Measurements from ENCODE around the gene HMX2.

HMX2 gene

DNA sequence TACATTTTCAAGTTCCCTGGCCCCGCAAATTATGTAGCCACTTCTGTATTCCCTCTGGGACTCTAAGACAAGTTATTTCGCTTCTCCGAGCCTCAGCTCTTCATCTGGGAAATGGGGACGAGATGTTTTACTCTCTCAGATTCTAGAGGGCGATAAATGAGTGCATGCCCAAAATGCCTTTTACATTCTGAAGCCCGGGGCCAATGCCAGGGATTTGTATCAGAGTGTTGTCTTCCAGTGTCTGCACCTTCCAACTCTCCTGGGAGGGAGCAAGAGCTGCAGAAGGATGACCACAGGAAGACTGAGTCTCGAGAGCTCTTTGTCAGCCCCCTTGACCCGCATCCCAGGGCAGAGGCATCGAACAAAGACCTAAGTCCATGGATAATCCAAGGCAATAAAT, 46.1 kb downstream of the HMX2 start:
- no peak for DNase-seq (ENCODE audit: low read depth in 2 of 2)
